Tibial nerve (tissue), 3 donors: Measurements from ENCODE around the gene DUS3L.

Experiments
- POLR2A ChIP-seq, 2 donors: fragments of 450-650 bp; IDR thresholded peaks; one replicate each; pipeline ENCODE4 v1.6.1; 2017; ENCODE audit warnings: antibody characterized with exemption in 2 of 2, mild to moderate bottlenecking in 2 of 2, moderate library complexity in 2 of 2
- TF ChIP-seq, protein P1 (sequence below), 5 experiments: fragments of 200-600 bp in 3 of 5; fragments of 450-650 bp in 2 of 5; sonication (generic) in 3 of 5; IDR thresholded peaks; one replicate each; pipeline ENCODE4 v1.5.1; 2016 to 2019; ENCODE audit warnings: antibody characterized with exemption in 5 of 5, mild to moderate bottlenecking in 3 of 5, moderate library complexity in 2 of 5

DNA sequence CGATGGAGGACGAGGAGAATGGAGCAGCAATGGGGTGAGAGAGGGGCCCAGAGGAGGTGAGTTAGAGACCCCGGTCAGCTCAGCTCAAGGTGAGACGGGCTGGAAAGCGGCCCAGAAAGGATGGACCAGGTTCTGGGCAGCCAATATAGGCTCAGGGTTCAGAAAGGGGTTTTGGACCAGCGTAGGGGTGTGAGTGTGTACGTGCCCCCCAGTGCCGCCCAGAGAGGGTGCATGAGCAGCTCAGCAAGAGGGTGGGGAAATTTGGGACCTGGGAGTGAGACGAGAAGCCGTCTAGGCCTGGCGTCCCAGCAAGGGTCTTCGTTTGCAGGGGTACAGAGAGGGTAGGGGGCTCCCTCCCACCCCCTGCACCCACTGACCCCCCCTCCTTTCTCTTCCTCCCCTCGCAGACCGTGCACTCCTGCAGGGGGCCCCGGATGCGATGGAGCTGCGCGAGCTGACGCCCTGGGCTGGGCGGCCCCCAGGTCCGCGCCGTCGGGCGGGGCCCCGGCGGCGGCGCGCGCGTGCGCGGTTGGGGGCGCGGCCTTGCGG, 36.5 kb upstream of the DUS3L start:
- TF ChIP-seq, protein P1, sequence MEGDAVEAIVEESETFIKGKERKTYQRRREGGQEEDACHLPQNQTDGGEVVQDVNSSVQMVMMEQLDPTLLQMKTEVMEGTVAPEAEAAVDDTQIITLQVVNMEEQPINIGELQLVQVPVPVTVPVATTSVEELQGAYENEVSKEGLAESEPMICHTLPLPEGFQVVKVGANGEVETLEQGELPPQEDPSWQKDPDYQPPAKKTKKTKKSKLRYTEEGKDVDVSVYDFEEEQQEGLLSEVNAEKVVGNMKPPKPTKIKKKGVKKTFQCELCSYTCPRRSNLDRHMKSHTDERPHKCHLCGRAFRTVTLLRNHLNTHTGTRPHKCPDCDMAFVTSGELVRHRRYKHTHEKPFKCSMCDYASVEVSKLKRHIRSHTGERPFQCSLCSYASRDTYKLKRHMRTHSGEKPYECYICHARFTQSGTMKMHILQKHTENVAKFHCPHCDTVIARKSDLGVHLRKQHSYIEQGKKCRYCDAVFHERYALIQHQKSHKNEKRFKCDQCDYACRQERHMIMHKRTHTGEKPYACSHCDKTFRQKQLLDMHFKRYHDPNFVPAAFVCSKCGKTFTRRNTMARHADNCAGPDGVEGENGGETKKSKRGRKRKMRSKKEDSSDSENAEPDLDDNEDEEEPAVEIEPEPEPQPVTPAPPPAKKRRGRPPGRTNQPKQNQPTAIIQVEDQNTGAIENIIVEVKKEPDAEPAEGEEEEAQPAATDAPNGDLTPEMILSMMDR (IDR thresholded peaks at IDR 0.05) = no peak
- no peak for TF ChIP-seq POLR2A (IDR thresholded peaks at IDR 0.05)
